Astrocyte (in vitro differentiated cells and primary cell): ENCODE data around the gene SLC2A13.

ENCODE experiments used
- CTCF ChIP-seq: IDR thresholded peaks from 2 replicates; pipeline ENCODE4 v1.5.1; 2011; ENCODE audit warnings: low read depth, mild to moderate bottlenecking, inconsistent platforms, low read length, moderate library complexity; ENCODE audit not compliant: insufficient read depth
- EZH2 ChIP-seq: IDR thresholded peaks from 2 replicates; pipeline ENCODE4 v1.6.1; 2012; ENCODE audit warnings: mild to moderate bottlenecking, low read length, inconsistent platforms; ENCODE audit not compliant: insufficient read depth

GRCh38 chr12:39752482-39753137 is 353.3 kb downstream of the SLC2A13 start:
- no peak for TF ChIP-seq CTCF
- no peak for TF ChIP-seq EZH2
